ENCODE results near the gene PPFIBP1.

Gene PPFIBP1

GRCh38 chr12:27513155-27513824, 10.7 kb upstream of the PPFIBP1 start:
- DNase-seq (ENCODE audit: low read depth, low spot score): peak; percentile 23

DNA sequence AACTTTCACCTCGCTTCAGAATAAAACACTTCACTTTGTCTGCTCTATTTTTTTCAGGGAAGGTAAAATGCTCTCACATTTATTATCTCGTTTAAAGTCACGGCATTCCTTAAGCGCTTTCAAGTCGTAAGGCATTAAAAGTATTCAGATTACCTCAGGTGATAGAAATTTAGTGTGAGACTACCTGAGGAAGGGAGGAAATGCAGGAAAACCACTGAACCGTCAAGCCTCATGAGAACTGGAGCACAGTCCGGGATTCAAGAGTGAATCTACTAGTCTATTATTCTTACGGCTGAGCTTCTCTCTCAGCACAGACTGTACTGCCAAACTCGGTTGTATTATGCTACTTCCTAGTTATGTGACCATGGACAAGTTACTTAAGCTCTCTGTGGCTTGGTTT, 8.3 kb upstream of the PPFIBP1 start:
- DNase-seq (ENCODE audit: low read depth, low spot score): no peak

- no peak for DNase-seq (ENCODE audit: low read depth, low spot score)
Observed at GRCh38 chr12:27516625-27517024, 7.4 kb upstream of the PPFIBP1 start.

DNA sequence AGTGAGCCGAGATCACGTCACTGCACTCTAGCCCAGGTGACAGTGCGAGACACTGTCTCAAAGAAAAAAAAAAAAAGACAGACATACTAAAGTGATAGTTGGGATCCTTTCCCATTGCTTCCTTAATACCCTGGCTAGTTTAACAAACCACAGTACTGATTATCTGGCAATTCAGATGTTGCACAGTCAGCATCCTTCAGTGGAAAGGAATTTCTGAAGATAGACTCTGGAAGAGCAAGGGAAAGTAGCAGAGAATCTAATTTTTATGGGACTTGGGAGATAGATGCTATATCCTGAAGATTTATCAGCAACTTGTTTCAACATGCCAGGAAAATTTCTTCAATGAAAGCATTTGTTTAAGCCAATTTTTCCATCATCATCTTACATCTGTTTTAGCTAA, 6.5 kb upstream of the PPFIBP1 start:
- no peak for DNase-seq (ENCODE audit: low read depth, low spot score)

DNA sequence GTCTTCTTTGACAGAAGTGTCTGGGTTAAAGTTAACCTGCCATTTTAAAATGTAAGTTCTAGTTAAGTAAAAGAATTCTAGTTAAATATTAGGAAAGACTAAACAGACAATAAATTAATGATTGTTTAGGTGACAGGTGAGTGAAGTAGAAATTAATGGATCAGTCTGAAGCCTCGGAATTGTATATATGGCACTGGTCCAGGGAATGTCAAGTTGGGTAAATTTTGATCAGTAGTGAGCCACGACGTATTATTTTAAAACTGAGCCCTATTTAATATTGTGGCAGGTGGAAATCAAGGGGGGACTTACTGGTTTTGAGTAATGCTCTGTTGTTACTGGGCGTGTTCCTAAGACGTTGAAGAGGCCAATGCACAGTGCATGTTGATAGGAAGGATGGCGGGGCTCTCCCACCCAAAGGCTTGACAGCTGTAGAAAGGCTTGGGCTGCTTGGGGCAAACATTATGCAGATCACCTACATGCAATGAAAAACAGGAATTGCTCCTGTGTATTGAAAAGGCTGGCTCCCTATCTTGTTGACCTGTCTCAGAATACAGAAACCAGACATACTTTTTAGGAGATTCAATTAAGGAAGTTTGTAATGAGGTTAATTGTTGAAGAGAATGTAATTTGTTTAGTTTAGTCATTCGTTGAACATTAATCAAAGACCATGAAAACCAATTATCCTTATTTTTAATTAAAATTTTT, 5.9 kb upstream of the PPFIBP1 start:
- peak; percentile 64 for DNase-seq (ENCODE audit: low read depth, low spot score)

DNA sequence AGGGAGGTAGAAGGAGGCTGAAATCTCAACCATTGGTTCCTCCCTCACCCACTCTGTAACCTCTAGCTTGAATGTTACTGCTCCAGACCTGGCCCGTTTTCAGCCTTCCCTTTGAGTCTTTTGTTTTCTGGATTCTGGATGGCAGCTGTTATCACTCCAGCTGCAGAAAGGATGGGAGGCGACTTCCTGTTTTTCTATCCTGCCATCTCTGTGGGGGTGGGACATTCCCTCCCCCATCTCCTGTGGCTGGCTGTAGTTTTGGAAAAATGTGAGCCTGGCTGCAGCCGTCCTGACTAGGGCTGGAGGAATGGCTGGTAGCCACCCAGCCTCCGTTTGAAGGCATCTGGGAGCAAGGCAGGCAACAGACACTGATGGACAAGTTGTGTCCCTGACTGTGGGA, 2.9 kb upstream of the PPFIBP1 start:
- DNase-seq (ENCODE audit: low read depth, low spot score): peak; percentile 76

GRCh38 chr12:27521981-27522380, 2.0 kb upstream of the PPFIBP1 start:
- no peak for DNase-seq (ENCODE audit: low read depth, low spot score)

DNA sequence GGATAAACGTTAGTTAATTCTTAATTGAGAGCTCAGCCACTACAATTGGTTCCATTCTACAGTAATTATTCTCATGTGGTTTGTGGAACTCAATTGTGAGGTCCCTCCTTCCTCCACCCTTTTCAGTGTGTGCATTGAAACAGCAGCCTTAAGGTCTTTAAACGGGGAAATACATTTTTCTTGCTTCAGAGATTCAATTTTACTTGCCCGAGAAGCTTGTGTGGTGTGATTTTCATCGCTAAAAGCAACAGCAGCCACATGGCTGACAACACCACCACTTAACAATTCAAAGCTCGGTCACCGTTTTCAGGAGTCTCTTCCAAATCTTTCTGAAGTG, 733 bp upstream of the PPFIBP1 start:
- DNase-seq (ENCODE audit: low read depth, low spot score): no peak

- no peak for DNase-seq (ENCODE audit: low read depth, low spot score)
Observed at GRCh38 chr12:27524494-27524835, 459 bp downstream of the PPFIBP1 start.

DNA sequence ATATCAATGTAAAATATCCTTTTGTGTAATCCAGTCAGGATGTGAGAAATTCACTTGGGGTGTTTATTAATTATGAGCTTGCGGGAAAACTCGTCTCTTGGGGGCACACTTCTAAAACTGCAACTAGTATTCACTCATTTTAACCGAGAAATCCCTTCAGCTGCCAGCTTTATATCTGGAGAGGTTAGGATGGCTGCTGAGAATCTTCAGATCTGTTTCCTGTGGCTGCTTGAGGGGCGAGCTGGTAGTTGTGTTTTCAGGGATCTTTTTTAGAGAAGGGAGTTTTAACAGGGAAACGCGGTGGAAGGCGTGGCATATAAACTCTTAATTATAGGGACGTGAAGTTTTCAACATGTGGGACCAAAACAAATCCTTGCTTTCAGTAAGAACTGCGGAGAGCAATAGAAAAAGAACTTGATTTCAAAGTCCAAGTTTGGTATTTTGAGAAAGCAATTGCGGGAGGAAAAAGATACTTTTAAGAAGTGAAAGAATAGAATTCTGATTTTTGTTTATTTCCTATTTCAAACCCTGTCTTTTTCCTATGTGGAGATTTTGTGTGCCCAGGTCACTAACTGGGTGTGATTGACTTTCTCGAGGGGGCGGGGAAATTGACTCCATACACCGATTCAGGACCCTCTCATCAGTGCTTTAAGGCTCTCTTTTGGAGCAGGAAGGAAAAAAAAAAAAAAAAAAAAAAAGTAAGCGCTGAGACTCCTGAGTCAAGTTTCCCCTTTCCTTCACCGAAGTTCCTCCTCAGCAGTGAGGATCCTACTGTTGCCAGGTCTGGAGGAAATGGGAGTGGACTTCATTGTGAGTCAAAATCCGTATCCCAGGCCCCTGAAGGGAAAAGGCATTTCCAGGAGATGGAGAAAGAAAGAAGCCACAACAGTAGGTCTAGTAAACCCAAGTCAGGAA, 1.1 kb downstream of the PPFIBP1 start:
- peak; percentile 72 for DNase-seq (ENCODE audit: low read depth, low spot score)

DNA sequence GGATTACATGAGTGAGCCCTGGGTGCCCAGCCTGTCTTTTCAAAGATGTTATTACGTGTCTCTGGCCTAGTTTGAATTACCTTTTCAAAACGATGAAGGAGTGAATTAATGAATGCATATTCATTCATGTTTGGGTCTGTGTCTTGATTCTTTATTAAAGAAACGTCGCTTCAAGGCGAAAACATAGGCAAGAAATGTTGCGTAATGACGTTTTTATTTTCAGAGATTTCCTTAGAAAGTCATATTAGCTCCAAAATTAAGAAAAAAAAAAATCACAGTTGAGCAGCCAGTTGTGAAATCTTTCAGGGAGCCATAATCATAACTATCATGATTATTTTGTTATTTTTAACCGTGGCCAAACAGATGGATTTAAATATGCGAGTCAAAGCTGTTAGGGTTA, 3.5 kb downstream of the PPFIBP1 start:
- DNase-seq (ENCODE audit: low read depth, low spot score): no peak

GRCh38 chr12:27528788-27529187, 4.8 kb downstream of the PPFIBP1 start:
- no peak for DNase-seq (ENCODE audit: low read depth, low spot score)

DNA sequence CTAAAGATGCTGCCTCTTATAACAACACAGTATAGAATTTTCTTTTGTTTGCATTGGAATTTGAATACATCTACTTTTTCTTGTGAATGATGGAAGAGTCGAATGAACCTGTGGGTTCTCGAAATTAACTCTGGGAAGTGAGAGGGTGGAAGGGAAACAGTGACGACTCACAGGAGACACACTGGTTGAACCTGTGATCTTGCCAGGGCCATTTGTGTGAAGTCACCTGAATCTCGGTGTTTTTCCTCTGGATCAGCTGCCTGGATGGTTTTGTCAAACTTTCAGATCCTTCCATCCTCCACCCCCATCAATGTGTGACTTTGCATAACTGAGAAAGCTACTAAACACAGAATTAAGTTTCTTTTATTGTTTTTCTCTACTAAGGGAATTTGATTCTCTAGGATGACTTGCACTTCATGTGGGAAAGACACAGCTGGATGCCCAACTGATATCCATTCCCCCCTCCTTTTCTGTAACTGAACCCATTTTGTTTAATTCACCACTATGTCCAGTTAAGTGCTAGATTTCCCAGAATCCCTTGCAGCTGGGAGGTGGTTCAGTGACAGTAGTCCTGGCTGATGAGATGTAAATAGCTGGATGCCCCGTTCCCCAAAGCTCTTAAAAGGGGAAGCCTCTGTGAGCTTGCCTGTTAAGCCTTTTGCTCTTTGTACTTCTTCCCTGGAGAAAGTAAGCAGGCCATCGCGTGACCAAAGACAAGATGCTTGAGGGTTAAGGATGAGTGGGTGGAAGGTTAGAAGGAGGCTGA, 6.3 kb downstream of the PPFIBP1 start:
- DNase-seq (ENCODE audit: low read depth, low spot score): peak; percentile 22

- DNase-seq (ENCODE audit: low read depth, low spot score): no peak
Observed at GRCh38 chr12:27531896-27532295, 7.9 kb downstream of the PPFIBP1 start.

GRCh38 chr12:27534060-27534764, 10.2 kb downstream of the PPFIBP1 start:
- DNase-seq (ENCODE audit: low read depth, low spot score): no peak

DNA sequence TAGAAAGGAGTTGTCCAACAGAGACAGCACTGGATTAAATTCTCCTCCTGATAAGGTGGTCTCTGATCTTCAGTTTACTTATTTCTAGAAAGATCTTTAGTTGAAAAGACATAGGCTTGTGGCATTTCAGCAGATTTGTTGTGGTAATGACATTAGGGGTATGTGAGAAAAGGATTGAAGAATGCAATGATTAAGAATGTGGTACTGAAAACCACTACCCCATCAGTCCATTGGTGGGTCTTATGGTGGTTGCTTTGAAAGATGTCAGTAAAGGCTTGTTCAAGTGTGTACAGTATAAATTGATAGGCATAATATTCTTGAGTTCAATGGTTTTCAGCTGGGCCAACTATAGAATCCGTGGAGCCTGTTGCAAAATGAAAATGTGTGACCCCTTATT, 10.8 kb downstream of the PPFIBP1 start:
- no peak for DNase-seq (ENCODE audit: low read depth, low spot score)

DNA sequence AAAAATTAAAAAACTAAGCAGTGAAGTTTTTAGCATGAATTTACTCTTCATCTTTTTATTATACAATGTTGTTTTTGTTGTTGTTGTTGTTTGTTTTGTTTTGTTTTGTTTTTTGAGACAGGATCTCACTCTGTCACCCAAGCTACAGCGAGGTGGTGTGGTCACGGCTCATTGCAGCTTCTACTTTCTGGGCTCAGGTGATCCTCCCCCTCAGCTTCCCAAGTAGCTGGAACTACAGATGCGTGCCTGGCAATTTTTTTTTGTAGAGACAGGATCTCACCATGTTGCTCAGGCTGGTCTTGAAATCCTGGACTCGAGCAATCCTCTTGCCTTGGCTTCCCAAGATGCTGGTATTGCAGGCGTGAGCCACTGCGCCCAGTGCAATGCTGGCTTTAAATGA, 11.3 kb downstream of the PPFIBP1 start:
- no peak for DNase-seq (ENCODE audit: low read depth, low spot score)

GRCh38 chr12:27537855-27538675, 14.1 kb downstream of the PPFIBP1 start:
- no peak for DNase-seq (ENCODE audit: low read depth, low spot score)

DNA sequence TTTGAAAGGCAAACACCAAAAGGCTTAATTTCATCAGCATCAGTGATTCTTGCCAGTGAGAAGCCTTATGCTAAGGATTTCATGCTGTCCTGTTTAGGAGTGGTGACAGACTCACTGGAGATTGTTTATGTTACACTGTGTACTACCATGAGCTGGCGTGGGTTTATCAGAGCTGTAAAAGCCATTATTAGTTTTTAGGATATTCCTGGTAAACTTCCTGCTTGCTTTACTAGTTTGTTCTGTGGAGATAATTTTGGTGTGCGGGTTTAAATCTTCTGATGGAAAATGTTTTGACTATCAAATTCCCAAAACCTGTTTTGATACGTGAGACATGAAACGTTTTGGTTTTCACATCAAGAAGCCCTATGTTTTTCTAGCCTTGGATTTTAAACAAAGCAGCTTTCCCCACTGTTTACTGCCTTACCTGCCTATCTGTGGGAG, 15.2 kb downstream of the PPFIBP1 start:
- DNase-seq (ENCODE audit: low read depth, low spot score): no peak

DNA sequence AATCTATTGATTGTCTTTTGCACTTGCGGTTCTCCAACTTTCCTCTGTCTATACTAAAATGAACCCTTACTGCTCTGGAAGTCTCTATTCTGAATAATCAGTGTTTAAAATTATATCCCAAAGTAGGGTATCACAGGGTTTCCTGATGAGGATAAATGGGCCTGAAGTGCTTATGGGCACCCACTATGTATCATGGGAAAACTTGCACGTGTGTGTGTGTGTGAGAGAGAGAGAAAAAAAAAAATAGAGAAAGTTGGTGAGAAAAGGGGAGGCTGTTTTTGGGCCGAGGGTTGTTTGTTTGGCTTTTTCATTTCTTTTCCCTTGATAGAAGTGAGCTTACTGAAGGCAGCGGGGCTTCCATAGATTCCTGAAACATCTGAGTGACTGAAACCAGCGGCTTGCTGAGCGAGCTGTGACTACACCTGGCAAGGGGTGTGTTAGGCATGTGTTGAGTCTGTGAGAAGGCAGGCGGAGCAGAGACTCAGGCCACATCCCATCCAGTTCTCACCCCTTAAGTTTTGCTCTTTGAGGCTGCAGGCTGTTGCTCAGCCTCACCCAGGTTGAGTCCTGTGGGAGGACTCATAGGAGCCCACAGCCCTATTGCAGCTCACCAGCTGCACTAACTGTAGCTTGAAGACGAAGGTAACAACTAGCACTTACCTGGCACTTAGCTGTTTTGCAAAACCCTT, 17.2 kb downstream of the PPFIBP1 start:
- peak; percentile 41 for DNase-seq (ENCODE audit: low read depth, low spot score)
